IPS-20b (cell line): ENCODE measurements around the gene KRTAP3-3.
"Not testable (repeated sequence)": the region's sequence is repeated elsewhere in the genome, so short reads cannot be mapped to it uniquely, and the experiment has no call there.

ENCODE experiments used
- H3K27ac ChIP-seq: one replicate; pipeline ENCODE4 v1.5.1; 2013; ENCODE audit warnings: low read length
- H3K27me3 ChIP-seq: 2 replicates; pipeline ENCODE4 v1.6.1; 2013; ENCODE audit warnings: mild to moderate bottlenecking, low read length, inconsistent platforms; ENCODE audit not compliant: insufficient read depth
- H3K36me3 ChIP-seq: 2 replicates; pipeline ENCODE4 v1.6.1; 2013; ENCODE audit warnings: low read depth, mild to moderate bottlenecking, inconsistent platforms, low read length, moderate library complexity; ENCODE audit not compliant: insufficient read depth
- H3K4me1 ChIP-seq: 2 replicates; pipeline ENCODE4 v1.6.1; 2013; ENCODE audit warnings: mild to moderate bottlenecking, control low read depth, inconsistent platforms, low read length, moderate library complexity; ENCODE audit not compliant: insufficient read depth
- H3K4me3 ChIP-seq: 2 replicates; pipeline ENCODE4 v1.5.1; 2013; ENCODE audit warnings: mild to moderate bottlenecking, low read length, inconsistent platforms
- H3K9ac ChIP-seq: 2 replicates; pipeline ENCODE4 v1.6.1; 2013; ENCODE audit warnings: low read depth, mild to moderate bottlenecking, inconsistent platforms, low read length, moderate library complexity
- H3K9me3 ChIP-seq: 2 replicates; pipeline ENCODE4 v1.6.1; 2013; ENCODE audit warnings: mild to moderate bottlenecking, low read depth, low read length, inconsistent platforms; ENCODE audit not compliant: insufficient read depth

KRTAP3-3 gene

DNA sequence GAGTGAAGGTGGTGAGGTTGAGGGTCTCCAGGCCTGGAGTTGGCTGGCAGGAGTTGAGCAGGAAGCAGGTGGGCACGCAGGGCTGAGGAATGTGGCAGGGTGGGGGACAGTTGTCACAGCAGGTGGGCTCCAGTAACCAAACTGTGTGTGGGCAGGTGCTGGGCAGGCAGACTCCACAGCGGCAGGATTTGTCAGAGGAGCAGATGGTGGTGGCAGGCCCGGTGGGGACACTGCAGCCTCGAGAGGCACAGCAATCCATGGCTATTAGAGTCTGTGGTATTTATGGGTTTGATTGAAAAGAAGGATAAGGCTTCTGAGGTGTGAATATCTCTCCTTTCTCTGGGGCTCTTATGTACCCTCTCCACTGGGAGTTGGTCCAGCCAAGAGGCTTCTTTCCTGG, at the start of gene KRTAP3-3:
TSS of gene KRTAP3-3 (minus strand) at position 326 of the 400 bp plus-strand sequence. CDS start at position 259, 67 bp downstream.
- no peak within 1 kb of the TSS for H3K9ac ChIP-seq
- no peaks in the 10 kb centered on the region for H3K9me3 ChIP-seq
- H3K4me3 ChIP-seq: no peak within 1 kb of the TSS
- no peaks in the 10 kb centered on the region for H3K36me3 ChIP-seq
- H3K4me1 ChIP-seq: no peaks in the 10 kb centered on the region
- H3K27ac ChIP-seq: no peak within 1 kb of the TSS
- no peaks in the 10 kb centered on the region for H3K27me3 ChIP-seq

DNA sequence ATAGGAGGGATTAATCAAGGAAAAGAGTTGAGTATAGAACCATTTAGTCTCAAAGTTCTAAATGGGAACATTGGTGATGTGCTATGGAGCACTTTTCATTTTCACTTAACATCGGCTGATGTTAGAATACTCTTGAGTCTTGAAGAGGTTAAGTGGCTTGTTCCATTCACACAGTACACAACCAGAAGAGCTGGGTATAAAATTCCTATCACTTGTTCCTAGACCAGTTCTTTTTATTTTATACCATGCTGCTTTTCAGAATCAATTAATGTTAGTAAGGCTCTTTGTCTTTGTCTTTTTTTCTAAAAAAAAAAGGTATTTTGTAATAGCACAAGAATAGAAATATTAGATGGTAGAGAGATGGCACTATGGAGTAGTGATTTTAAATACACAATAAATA, 49.0 kb upstream of the KRTAP3-3 start:
- Histone ChIP-seq H3K36me3 (no peaks in the 10 kb centered on the region), H3K4me3 (no peak overlapping the region), H3K27ac (no peak overlapping the region), H3K9me3 (no peaks in the 10 kb centered on the region), H3K4me1 (peaks cover 7% of the 10 kb centered on the region; the same call in 1 of the 2 replicates), H3K27me3 (no peaks in the 10 kb centered on the region), H3K9ac (no peak overlapping the region)

DNA sequence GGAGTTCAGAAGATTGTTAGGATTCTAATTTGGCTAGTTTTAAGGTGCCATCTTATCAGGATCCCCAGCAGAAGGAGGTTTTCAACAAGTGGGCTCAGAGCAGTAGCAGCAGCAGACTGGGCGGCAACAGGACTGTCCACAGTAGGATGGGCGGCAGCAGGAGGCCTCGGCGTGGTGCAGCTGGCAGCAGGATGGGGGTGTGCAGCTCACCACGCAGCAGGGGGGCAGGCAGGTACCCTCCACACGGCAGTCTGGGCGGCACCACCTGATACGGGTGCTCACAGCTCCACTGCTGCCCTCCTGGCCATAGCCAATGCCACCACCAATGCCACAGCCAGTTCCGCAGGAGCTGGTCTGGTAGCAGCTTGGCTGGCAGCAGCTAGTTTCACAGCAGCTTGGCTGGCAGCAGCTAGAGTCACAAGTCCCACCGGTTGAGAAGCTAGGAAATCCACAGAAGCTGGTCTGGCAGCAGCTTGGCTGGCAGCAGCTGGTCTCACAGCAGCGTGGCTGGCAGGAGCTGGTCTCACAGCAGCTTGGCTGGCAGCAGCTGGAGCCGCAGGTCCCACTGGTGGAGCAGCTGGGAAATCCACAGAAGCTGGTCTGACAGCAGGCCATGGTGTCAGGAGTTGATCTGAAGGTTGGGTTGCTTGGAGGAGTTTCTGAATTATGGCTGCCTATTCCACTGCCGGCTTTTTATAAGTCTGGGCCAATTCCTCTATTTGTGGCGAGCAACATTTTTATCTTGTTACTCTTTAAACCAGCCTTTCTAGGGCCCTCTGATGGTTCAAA, 47.0 kb upstream of the KRTAP3-3 start, which contains the start of gene KRTAP1-1:
TSS of gene KRTAP1-1 (minus strand) at position 668 of the 789 bp plus-strand sequence. CDS start at position 615, 53 bp downstream.
- peaks cover 13% of the 10 kb centered on the region; the same call in 1 of the 2 replicates for H3K4me1 ChIP-seq
- H3K27me3 ChIP-seq, H3K9me3 ChIP-seq, H3K27ac ChIP-seq, H3K36me3 ChIP-seq, H3K4me3 ChIP-seq, H3K9ac ChIP-seq: not testable (repeated sequence)

DNA sequence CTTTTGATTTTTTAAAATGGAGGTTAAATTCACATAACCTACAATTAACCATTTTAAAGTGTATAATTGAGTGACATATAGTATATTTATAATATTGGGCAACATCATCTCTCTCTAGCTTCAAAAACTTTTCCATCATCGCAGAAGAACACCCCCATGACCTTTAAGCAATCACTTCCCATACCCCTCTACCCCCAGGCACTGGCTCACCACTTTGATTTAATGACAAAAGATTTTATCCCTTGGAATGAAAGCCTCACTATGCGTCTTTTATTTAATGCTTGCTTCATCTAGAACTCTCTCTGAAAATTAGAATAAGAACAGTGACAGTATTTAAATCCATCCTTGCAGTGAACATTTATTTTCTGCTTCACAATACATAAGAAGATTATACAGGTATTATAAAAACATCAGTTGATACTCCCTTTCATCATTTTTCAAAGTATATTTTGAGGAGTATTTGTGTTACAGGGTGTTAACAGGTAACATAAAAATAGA, 43.9 kb upstream of the KRTAP3-3 start:
- no peak overlapping the region for H3K4me3 ChIP-seq
- H3K27me3 ChIP-seq: no peaks in the 10 kb centered on the region
- no peaks in the 10 kb centered on the region for H3K36me3 ChIP-seq
- H3K4me1 ChIP-seq: peaks cover 13% of the 10 kb centered on the region; the same call in 1 of the 2 replicates
- no peak overlapping the region for H3K9ac ChIP-seq
- no peaks in the 10 kb centered on the region for H3K9me3 ChIP-seq
- no peak overlapping the region for H3K27ac ChIP-seq

DNA sequence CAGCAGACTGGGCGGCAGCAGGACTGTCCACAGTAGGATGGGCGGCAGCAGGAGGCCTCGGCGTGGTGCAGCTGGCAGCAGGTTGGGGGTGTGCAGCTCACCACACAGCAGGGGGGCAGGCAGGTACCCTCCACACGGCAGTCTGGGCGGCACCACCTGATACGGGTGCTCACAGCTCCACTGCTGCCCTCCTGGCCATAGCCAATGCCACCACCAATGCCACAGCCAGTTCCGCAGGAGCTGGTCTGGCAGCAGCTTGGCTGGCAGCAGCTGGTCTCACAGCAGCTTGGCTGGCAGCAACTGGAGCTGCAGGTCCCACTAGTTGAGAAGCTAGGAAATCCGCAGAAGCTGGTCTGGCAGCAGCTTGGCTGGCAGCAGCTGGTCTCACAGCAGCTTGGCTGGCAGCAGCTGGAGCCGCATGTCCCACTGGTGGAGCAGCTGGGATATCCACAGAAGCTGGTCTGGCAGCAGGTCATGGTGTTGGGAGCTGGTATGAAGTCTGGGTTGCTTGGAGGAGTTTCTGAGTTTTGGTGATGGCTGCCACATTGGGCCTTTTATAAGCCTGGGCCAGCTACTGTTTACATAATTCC, 40.5 kb upstream of the KRTAP3-3 start, which contains the start of gene KRTAP1-3:
TSS of gene KRTAP1-3 (minus strand) at position 529 of the 590 bp plus-strand sequence. CDS start at position 476, 53 bp downstream.
- peaks cover 13% of the 10 kb centered on the region; the same call in 1 of the 2 replicates for H3K4me1 ChIP-seq
- not testable (repeated sequence) for H3K9me3 ChIP-seq, H3K9ac ChIP-seq, H3K27ac ChIP-seq, H3K27me3 ChIP-seq, H3K36me3 ChIP-seq, H3K4me3 ChIP-seq

DNA sequence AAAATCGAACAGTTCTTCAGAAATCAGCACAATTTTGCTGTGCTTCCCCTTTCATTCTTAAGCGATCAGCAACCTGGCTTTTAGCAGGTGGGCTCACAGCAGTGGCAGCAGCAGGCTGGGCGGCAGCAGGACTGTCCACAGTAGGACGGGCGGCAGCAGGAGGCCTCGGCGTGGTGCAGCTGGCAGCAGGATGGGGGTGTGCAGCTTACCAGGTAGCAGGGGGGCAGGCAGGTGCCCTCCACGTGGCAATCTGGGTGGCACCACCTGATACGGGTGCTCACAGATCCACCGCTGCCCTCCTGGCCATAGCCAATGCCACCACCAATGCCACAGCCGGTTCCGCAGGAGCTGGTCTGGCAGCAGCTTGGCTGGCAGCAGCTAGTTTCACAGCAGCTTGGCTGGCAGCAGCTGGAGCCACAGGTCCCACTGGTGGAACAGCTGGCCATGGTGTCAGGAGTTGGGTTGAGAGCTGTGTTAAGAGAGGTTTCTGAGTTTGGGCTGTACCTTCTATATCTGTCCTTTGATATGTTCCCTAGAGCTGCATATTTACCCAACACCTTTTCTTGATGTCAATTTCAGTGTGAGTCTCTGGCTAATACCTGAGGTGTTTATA, 35.8 kb upstream of the KRTAP3-3 start, which contains the start of gene KRTAP1-4:
TSS of gene KRTAP1-4 (minus strand) at position 563 of the 613 bp plus-strand sequence. CDS start at position 446, 117 bp downstream.
- no peaks in the 10 kb centered on the region for H3K36me3 ChIP-seq
- no peak within 1 kb of the TSS for H3K9ac ChIP-seq
- no peak within 1 kb of the TSS for H3K4me3 ChIP-seq
- H3K4me1 ChIP-seq: no peaks in the 10 kb centered on the region
- no peak within 1 kb of the TSS for H3K27ac ChIP-seq
- no peaks in the 10 kb centered on the region for H3K9me3 ChIP-seq
- H3K27me3 ChIP-seq: no peaks in the 10 kb centered on the region

DNA sequence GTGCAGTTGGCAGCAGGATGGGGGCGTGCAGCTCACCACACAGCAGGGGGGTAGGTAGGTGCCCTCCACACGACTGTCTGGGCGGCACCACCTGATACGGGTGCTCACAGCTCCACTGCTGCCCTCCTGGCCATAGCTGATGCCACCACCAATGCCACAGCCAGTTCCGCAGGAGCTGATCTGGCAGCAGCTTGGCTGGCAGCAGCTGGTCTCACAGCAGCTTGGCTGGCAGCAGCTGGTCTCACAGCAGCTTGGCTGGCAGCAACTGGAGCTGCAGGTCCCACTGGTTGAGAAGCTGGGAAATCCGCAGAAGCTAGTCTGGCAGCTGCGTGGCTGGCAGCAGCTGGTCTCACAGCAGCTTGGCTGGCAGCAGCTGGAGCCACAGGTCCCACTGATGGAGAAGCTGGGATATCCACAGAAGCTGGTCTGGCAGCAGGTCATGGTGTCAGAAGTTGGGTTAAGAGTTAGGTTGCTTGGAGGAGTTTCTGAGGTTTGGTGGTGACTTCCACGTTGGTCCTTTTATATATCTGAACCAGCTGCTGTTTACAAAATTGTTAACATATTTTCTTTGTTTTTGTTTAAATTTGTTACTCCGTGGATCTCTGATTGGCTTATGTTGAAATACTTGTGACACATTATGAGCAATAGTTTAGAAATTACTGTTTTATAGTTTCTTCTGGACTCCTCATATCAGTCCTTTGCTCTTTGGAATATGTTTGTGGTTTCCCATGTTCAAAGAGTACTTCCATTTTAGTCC, 32.9 kb upstream of the KRTAP3-3 start, which contains the start of gene KRTAP1-5:
TSS of gene KRTAP1-5 (minus strand) at position 494 of the 757 bp plus-strand sequence. CDS start at position 441, 53 bp downstream.
- no peaks in the 10 kb centered on the region for H3K27me3 ChIP-seq
- H3K4me1 ChIP-seq: no peaks in the 10 kb centered on the region
- no peaks in the 10 kb centered on the region for H3K9me3 ChIP-seq
- H3K4me3 ChIP-seq: no peak within 1 kb of the TSS
- H3K9ac ChIP-seq: no peak within 1 kb of the TSS
- no peaks in the 10 kb centered on the region for H3K36me3 ChIP-seq
- H3K27ac ChIP-seq: no peak within 1 kb of the TSS

DNA sequence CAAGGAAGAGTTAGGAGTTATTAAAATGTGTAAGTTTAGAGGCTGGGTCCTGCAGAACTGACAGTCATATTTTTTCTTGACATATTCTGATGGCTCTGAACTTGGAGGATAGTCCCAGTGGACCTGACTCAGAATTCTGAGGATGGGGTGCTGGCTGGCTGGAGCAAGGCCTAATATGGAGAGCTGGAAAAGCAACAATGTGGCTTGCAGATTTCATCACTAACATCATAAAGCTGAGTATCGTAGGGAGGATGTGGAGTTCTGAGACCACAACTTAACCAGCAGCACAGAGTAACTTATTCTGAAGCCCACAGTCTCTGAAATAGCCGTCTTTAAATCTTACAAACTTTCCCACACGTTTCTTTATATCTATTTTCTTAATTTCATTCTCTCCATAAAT, 30.7 kb upstream of the KRTAP3-3 start:
- Histone ChIP-seq H3K4me3 (no peak overlapping the region), H3K9me3 (no peaks in the 10 kb centered on the region), H3K27me3 (no peaks in the 10 kb centered on the region), H3K27ac (no peak overlapping the region), H3K36me3 (no peaks in the 10 kb centered on the region), H3K9ac (no peak overlapping the region), H3K4me1 (no peaks in the 10 kb centered on the region)

DNA sequence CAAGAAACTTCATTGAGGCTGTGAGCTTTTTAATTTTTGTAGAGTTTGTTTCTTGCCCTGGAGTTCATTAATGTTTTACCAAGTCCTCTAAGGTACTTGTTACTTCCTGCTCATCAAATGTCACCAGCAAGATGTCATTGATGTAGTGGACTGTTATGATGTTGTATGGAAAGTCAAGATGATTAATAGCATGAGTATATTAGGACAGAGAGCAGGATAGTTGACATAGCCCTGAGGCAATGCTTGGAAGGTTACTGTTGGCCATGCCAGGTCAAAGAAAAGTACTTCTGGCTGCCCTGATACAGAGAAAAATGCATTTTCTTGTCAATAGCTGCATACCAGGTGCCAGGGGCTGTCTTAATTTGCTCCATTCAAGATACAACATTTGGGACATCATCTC, 26.4 kb upstream of the KRTAP3-3 start:
- no peaks in the 10 kb centered on the region for H3K4me1 ChIP-seq
- no peaks in the 10 kb centered on the region for H3K27me3 ChIP-seq
- no peaks in the 10 kb centered on the region for H3K9me3 ChIP-seq
- no peak overlapping the region for H3K9ac ChIP-seq
- no peak overlapping the region for H3K27ac ChIP-seq
- H3K4me3 ChIP-seq: no peak overlapping the region
- H3K36me3 ChIP-seq: no peaks in the 10 kb centered on the region

DNA sequence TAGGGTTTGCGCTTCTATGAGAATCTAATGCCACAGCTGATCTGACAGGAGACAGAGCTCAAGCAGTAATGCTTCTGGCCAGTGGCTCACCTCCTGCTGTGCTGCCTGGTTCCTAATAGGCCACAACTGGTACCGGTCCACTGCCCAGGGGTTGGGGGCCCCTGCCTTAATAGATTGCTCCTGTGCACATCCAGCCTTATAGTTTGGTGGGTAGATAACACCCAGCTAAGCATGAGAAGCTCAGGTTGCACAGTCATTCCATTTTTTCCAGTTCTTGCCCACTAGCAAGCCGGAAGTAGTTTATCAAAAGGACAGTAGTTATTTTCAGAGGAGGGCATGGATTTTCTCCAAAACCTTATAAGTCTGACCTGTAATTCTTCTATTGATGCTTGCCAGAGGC, 25.5 kb upstream of the KRTAP3-3 start:
- no peak overlapping the region for H3K4me3 ChIP-seq
- H3K36me3 ChIP-seq: no peaks in the 10 kb centered on the region

DNA sequence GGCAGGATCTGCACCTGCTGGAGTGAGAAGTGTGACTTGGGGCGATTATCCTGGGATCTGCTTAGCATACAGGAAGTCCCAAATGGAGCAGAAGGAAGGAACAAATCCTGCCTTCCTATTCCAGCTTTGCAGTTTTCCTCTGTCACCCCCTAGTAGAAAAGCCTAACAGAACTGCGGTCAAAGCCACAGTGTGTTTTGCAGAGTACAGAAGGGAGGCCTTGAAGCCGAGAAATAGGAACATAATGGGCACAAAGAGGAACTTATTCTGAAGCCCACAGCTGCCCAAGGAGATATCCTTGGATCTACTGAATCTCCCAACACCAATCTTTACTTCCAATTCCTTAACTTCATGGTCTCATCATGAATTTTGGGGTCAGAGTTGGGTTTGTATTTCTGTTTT, 24.6 kb upstream of the KRTAP3-3 start:
- H3K36me3 ChIP-seq: no peaks in the 10 kb centered on the region
- no peaks in the 10 kb centered on the region for H3K4me1 ChIP-seq
- H3K4me3 ChIP-seq: no peak overlapping the region
- no peak overlapping the region for H3K9ac ChIP-seq
- no peaks in the 10 kb centered on the region for H3K9me3 ChIP-seq
- no peaks in the 10 kb centered on the region for H3K27me3 ChIP-seq
- H3K27ac ChIP-seq: no peak overlapping the region

More for the DNA sequence above, 25.5 kb upstream of the KRTAP3-3 start:
- H3K4me1 ChIP-seq: no peaks in the 10 kb centered on the region
- H3K9me3 ChIP-seq: no peaks in the 10 kb centered on the region
- no peak overlapping the region for H3K9ac ChIP-seq
- H3K27me3 ChIP-seq: no peaks in the 10 kb centered on the region
- H3K27ac ChIP-seq: no peak overlapping the region
